Measurements from ENCODE around the gene NHEJ1.

NHEJ1 gene

GRCh38 chr2:219123356-219124135, 37.1 kb downstream of the NHEJ1 start:
- DNase-seq (ENCODE audit: low read depth in 2 of 2) = no peak

GRCh38 chr2:219122202-219122980, 38.2 kb downstream of the NHEJ1 start:
- no peak for DNase-seq (ENCODE audit: low read depth in 2 of 2)

- DNase-seq (ENCODE audit: low read depth in 2 of 2) = no peak
Observed at GRCh38 chr2:219120082-219120481, 40.5 kb downstream of the NHEJ1 start.

GRCh38 chr2:219119422-219120043, 41.1 kb downstream of the NHEJ1 start:
- DNase-seq (ENCODE audit: low read depth in 2 of 2) = peak in 1 of 2 donors; percentile 8

GRCh38 chr2:219118504-219118903, 42.1 kb downstream of the NHEJ1 start:
- no peak for DNase-seq (ENCODE audit: low read depth in 2 of 2)

GRCh38 chr2:219116776-219117646, 43.6 kb downstream of the NHEJ1 start:
- no peak for DNase-seq (ENCODE audit: low read depth in 2 of 2)

GRCh38 chr2:219112651-219113338, 47.8 kb downstream of the NHEJ1 start:
- DNase-seq (ENCODE audit: low read depth in 2 of 2) = no peak

GRCh38 chr2:219112062-219112406, 48.6 kb downstream of the NHEJ1 start:
- no peak for DNase-seq (ENCODE audit: low read depth in 2 of 2)

GRCh38 chr2:219111375-219112061, 49.1 kb downstream of the NHEJ1 start:
- DNase-seq (ENCODE audit: low read depth in 2 of 2) = no peak

GRCh38 chr2:219109471-219109870, 51.1 kb downstream of the NHEJ1 start:
- DNase-seq (ENCODE audit: low read depth in 2 of 2) = peak; percentile 7 to 11

- DNase-seq (ENCODE audit: low read depth in 2 of 2) = no peak
Observed at GRCh38 chr2:219107758-219108157, 52.9 kb downstream of the NHEJ1 start.

GRCh38 chr2:219106251-219106650, 54.4 kb downstream of the NHEJ1 start:
- DNase-seq (ENCODE audit: low read depth in 2 of 2) = no peak

GRCh38 chr2:219104107-219105035, 56.2 kb downstream of the NHEJ1 start:
- DNase-seq (ENCODE audit: low read depth in 2 of 2) = no peak

GRCh38 chr2:219099329-219099728, 61.3 kb downstream of the NHEJ1 start:
- DNase-seq (ENCODE audit: low read depth in 2 of 2) = no peak

- DNase-seq (ENCODE audit: low read depth in 2 of 2) = no peak
Observed at GRCh38 chr2:219095406-219095935, 65.1 kb downstream of the NHEJ1 start.

GRCh38 chr2:219094171-219094570, 66.4 kb downstream of the NHEJ1 start:
- DNase-seq (ENCODE audit: low read depth in 2 of 2) = no peak

GRCh38 chr2:219090436-219091299, 69.9 kb downstream of the NHEJ1 start:
- DNase-seq (ENCODE audit: low read depth in 2 of 2) = no peak

- no peak for DNase-seq (ENCODE audit: low read depth in 2 of 2)
Observed at GRCh38 chr2:219089330-219089729, 71.3 kb downstream of the NHEJ1 start.

All from activated CD8-positive, alpha-beta memory T cell treated with anti-CD3 and anti-CD28 coated beads for 4 hours (primary cell).